WI38 (cell line): Measurements from ENCODE around the gene COX5A.

ENCODE experiments used
- H3K4me3 ChIP-seq: 2 replicates; pipeline ENCODE4 v1.5.1; 2011; ENCODE audit warnings: low read depth, mild to moderate bottlenecking, control low read depth, low read length
- CTCF ChIP-seq: IDR thresholded peaks from 2 replicates; pipeline ENCODE4 v1.5.1; 2012; ENCODE audit warnings: low read depth, mild to moderate bottlenecking, control low read depth, low read length

Gene COX5A

DNA sequence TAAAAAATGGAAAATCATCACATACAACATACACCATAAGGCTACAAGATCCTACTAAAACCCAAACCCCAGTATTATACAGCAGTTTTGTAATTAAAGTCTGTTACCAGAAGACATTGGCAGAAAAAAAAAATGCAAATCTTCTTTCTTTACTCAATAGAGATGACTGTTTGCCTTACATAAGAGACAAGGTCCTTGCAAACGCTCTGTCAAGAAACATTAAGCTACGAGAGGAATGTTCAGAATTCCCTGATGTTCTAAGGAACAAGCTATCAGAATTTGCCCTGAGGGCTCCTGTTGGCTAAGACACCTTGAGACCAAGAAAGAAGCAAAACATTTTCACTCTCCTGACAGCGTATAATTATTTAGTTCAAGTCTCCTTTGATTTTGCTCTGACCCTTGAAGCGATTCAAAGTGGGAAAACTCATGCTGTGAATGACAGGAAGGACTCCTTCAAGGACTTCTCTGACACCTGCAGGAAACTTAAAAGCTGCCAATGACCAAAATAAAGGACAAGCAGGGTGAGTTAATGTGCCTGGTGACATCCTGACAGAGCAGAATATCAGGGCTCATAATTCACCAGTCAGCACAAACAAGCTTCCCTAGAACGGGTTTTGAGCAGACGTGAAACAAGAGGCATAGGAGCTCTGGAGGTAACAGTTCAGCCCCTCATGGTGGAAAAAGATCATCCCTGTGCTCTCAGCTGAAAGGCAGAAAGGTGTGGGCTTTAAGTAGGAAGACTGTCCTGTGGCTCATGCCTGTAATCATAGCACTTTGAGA, 67.2 kb downstream of the COX5A start:
- no peak for TF ChIP-seq CTCF
- H3K4me3 ChIP-seq, result no peak overlapping the region
